Thyroid gland (tissue), 4 donors: ENCODE measurements around the gene GALK1.

Source experiments
- CTCF ChIP-seq, 6 experiments: fragments of 200-600 bp in 3 of 6; fragments of 450-650 bp in 3 of 6; sonication (generic) in 3 of 6; IDR thresholded peaks; one replicate each; pipeline ENCODE4 v1.5.1; 2016 to 2019; ENCODE audit warnings: antibody characterized with exemption in 6 of 6, mild to moderate bottlenecking in 2 of 6, inconsistent platforms in 1 of 6, moderate library complexity in 1 of 6
- POLR2A ChIP-seq, 2 donors: fragments of 450-650 bp; IDR thresholded peaks; one replicate each; pipeline ENCODE4 v1.6.1; 2017; ENCODE audit warnings: antibody characterized with exemption in 2 of 2, mild to moderate bottlenecking in 2 of 2, moderate library complexity in 1 of 2

- no peak for TF ChIP-seq POLR2A (IDR thresholded peaks at IDR 0.05)
- no peak for TF ChIP-seq CTCF (IDR thresholded peaks at IDR 0.05)
Observed at GRCh38 chr17:75751676-75752404, 13.2 kb downstream of the GALK1 start.
